Stomach (tissue), 9 donors: ENCODE data around the gene LENG1. TPM values are rescaled to one million over a fixed set of nuclear protein-coding genes. Genes with fewer than 3 reads are reported as not detected.

Experiments used
- DNase-seq, 2 donors: peaks; one replicate each; pipeline versions ENCODE4 v3.0.0 to v3.0.0-alpha.2; 2013 to 2019
- H3K27ac ChIP-seq, 5 donors: fragments of 200-600 bp in 4 of 5; sonication (generic) in 4 of 5; one replicate each; pipeline ENCODE4 v1.5.1; 2013 to 2019; ENCODE audit warnings: mild to moderate bottlenecking in 1 of 5, moderate library complexity in 1 of 5
- H3K27me3 ChIP-seq, 3 donors: fragments of 200-600 bp; sonication (generic); one replicate each; pipeline ENCODE4 v1.5.1; 2017 to 2019; ENCODE audit warnings: mixed run types in 1 of 3
- H3K36me3 ChIP-seq, 4 donors: fragments of 200-600 bp; sonication (generic); 1 replicate in 3 of 4; 2 replicates in 1 of 4; pipeline ENCODE4 v1.5.1; 2016 to 2019
- H3K4me1 ChIP-seq, 4 donors: fragments of 200-600 bp; sonication (generic); one replicate each; pipeline ENCODE4 v1.5.1; 2016 to 2019
- H3K4me3 ChIP-seq, 4 donors: fragments of 200-600 bp; sonication (generic) in 3 of 4; one replicate each; pipeline ENCODE4 v1.5.1; 2016 to 2019; ENCODE audit warnings: mild to moderate bottlenecking in 1 of 4
- H3K9me3 ChIP-seq, 4 donors: fragments of 200-600 bp; sonication (generic); one replicate each; pipeline ENCODE4 v1.5.1; 2016 to 2019
- CTCF ChIP-seq, 7 experiments: fragments of 450-650 bp in 4 of 7; fragments of 200-600 bp in 3 of 7; sonication (generic) in 3 of 7; IDR thresholded peaks; one replicate each; pipeline ENCODE4 v1.5.1; 2016 to 2019; ENCODE audit warnings: antibody characterized with exemption in 7 of 7, control low read depth in 2 of 7, mild to moderate bottlenecking in 1 of 7
- EP300 ChIP-seq: sonication (generic); formaldehyde crosslinking; IDR thresholded peaks from one replicate; pipeline ENCODE4 v1.6.1; 2017; ENCODE audit warnings: antibody characterized with exemption
- POLR2A ChIP-seq, 4 donors: fragments of 450-650 bp; IDR thresholded peaks; one replicate each; pipeline ENCODE4 v1.6.1; 2016; ENCODE audit warnings: antibody characterized with exemption in 4 of 4, control low read depth in 2 of 4, mild to moderate bottlenecking in 1 of 4, moderate library complexity in 1 of 4
- POLR2AphosphoS5 ChIP-seq, 3 donors: sonication (generic); formaldehyde crosslinking; IDR thresholded peaks; one replicate each; pipeline ENCODE4 v1.6.1; 2016; ENCODE audit warnings: antibody characterized with exemption in 3 of 3
- WGBS, 5 donors: extraction: QIAGEN DNeasy Blood & Tissue Kit in 3 of 5; methylation state at CpG; one replicate each; pipeline versions ENCODE4 v1.1.5 to v1.1.7; 2013 to 2018; 5-methylcytosine and 5-hydroxymethylcytosine counted together
- intact Hi-C: fragments of 100-400 bp; cut with DNase I; formaldehyde crosslinking; loops from one replicate; pipeline ENCODE4 v1.15.1; 2023; ENCODE audit warnings: low total_unique reads
- polyA plus RNA-seq, 3 donors: library from polyadenylated mRNA; stranded (reverse); fragments of 200-250 nt; gene quantifications; one replicate each; pipeline ENCODE4 v1.2.3, GENCODE V29; 2013
- total RNA-seq, 5 donors: library from RNA; depleted of rRNA; stranded (reverse); fragments of >200 nt; gene quantifications; one replicate each; pipeline versions ENCODE4 v1.1.0 to v1.2.3, GENCODE V29; 2014 to 2016
- donor health status: healthy with polysubstance abuse.
- donor health status: Bipolar disorder and iron deficiency.
- donor health status: healthy.

LENG1 gene
- total and polyA plus RNA-seq, 8 donors = 4.2 to 35.6 (median 10.3) TPM; not detected in 2

- H3K36me3 ChIP-seq = peaks cover 67 to 87% (median 81%) of the 10 kb centered on the region in 4 donors
- no peaks in the 10 kb centered on the region for H3K27me3 ChIP-seq
- intact Hi-C loops = no loop called here
- H3K4me3 ChIP-seq = no peak overlapping the region
- WGBS, 5 donors = 96 to 98% (median 97%) methylated on average over 8 to 20 of the region's 20 CpGs
- no peak for DNase-seq
- TF ChIP-seq POLR2AphosphoS5 (IDR thresholded peaks at IDR 0.05) (no peak), EP300 (no peak), POLR2A (IDR thresholded peaks at IDR 0.05) (no peak)
- H3K9me3 ChIP-seq = no peaks in the 10 kb centered on the region
- no peak overlapping the region for H3K27ac ChIP-seq
- H3K4me1 ChIP-seq = no peaks in the 10 kb centered on the region
These were observed 29.9 kb downstream of the LENG1 start for GRCh38 chr19:54129617-54129996.

GRCh38 chr19:54128796-54129616, 30.5 kb downstream of the LENG1 start:
- DNase-seq = no peak
- WGBS, 5 donors = 88 to 96% (median 95%) methylated on average over 21 to 41 of the region's 41 CpGs
- TF ChIP-seq EP300 = no peak
- no peak for TF ChIP-seq POLR2A (IDR thresholded peaks at IDR 0.05)
- TF ChIP-seq CTCF (IDR thresholded peaks at IDR 0.05) = no peak
- no peak for TF ChIP-seq POLR2AphosphoS5 (IDR thresholded peaks at IDR 0.05)
- Histone ChIP-seq H3K4me1 (no peaks in the 10 kb centered on the region), H3K27ac (no peak overlapping the region), H3K36me3 (peaks cover 73 to 93% (median 87%) of the 10 kb centered on the region in 4 donors), H3K4me3 (no peak overlapping the region), H3K9me3 (no peaks in the 10 kb centered on the region), H3K27me3 (no peaks in the 10 kb centered on the region)
- intact Hi-C loops = no loop called here

- H3K4me3 ChIP-seq = no peak overlapping the region
- DNase-seq = no peak
- WGBS, 5 donors = 89 to 95% (median 94%) methylated on average over 11 to 20 of the region's 20 CpGs
- no peaks in the 10 kb centered on the region for H3K4me1 ChIP-seq
- TF ChIP-seq POLR2A (IDR thresholded peaks at IDR 0.05) = no peak
- TF ChIP-seq EP300 = no peak
- no peak for TF ChIP-seq POLR2AphosphoS5 (IDR thresholded peaks at IDR 0.05)
- TF ChIP-seq CTCF (IDR thresholded peaks at IDR 0.05) = no peak
- no peaks in the 10 kb centered on the region for H3K9me3 ChIP-seq
- H3K27ac ChIP-seq = no peak overlapping the region
- intact Hi-C loops = no loop called here
- peaks cover 79 to 99% (median 93%) of the 10 kb centered on the region in 4 donors for H3K36me3 ChIP-seq
- H3K27me3 ChIP-seq = no peaks in the 10 kb centered on the region
These were observed 31.1 kb downstream of the LENG1 start for GRCh38 chr19:54128441-54128725.

GRCh38 chr19:54127688-54128440, 31.7 kb downstream of the LENG1 start:
- no peak overlapping the region for H3K4me3 ChIP-seq
- no peaks in the 10 kb centered on the region for H3K27me3 ChIP-seq
- H3K36me3 ChIP-seq = peaks cover 84 to 99% (median 95%) of the 10 kb centered on the region in 4 donors
- no peak overlapping the region for H3K27ac ChIP-seq
- 89 to 94% (median 92%) methylated on average over 31 to 44 of the region's 44 CpGs for whole genome bisulfite sequencing, 5 donors
- DNase-seq = no peak
- no peaks in the 10 kb centered on the region for H3K4me1 ChIP-seq
- intact Hi-C loops = no loop called here
- no peaks in the 10 kb centered on the region for H3K9me3 ChIP-seq
- TF ChIP-seq CTCF (IDR thresholded peaks at IDR 0.05) = no peak
- no peak for TF ChIP-seq EP300
- no peak for TF ChIP-seq POLR2A (IDR thresholded peaks at IDR 0.05)
- TF ChIP-seq POLR2AphosphoS5 (IDR thresholded peaks at IDR 0.05) = no peak
